Peyer's patch (tissue), 4 donors: ENCODE measurements around the gene GOLGA6B.
"Not testable (repeated sequence)": the region's sequence is repeated elsewhere in the genome, so short reads cannot be mapped to it uniquely, and the experiment has no call there.

ENCODE experiments used
- CTCF ChIP-seq, 6 experiments: fragments of 450-650 bp in 4 of 6; fragments of 200-600 bp in 2 of 6; sonication (generic) in 1 of 6; IDR thresholded peaks; one replicate each; pipeline ENCODE4 v1.5.1; 2017 to 2019; ENCODE audit warnings: antibody characterized with exemption in 6 of 6, mild to moderate bottlenecking in 3 of 6, moderate library complexity in 1 of 6
- POLR2A ChIP-seq, 2 donors: fragments of 450-650 bp; IDR thresholded peaks; one replicate each; pipeline ENCODE4 v1.5.1; 2017; ENCODE audit warnings: antibody characterized with exemption in 2 of 2, mild to moderate bottlenecking in 2 of 2, moderate library complexity in 2 of 2

- not testable (repeated sequence) for TF ChIP-seq POLR2A, CTCF (IDR thresholded peaks at IDR 0.05)
Observed at GRCh38 chr15:72615533-72616233, 38.8 kb upstream of the GOLGA6B start.
